Ecto neural progenitor cell (in vitro differentiated cells): ENCODE results near the gene KCTD17.

ENCODE experiments used
- DNase-seq: peaks from one replicate; pipeline ENCODE4 v3.0.0-alpha.2; 2018; ENCODE audit warnings: low spot score

KCTD17 gene

GRCh38 chr22:37051391-37052385, at the start of gene KCTD17:
Gene KCTD17, plus strand, starts transcription at chr22:37051742. Its CDS starts 19 bp downstream, at chr22:37051761.
- peak; percentile 80 for DNase-seq

- no peak for DNase-seq
Measured at GRCh38 chr22:37001826-37002225, 49.7 kb upstream of the KCTD17 start.

GRCh38 chr22:37002633-37003032, 48.9 kb upstream of the KCTD17 start:
- DNase-seq: no peak

GRCh38 chr22:37007651-37008050, 43.9 kb upstream of the KCTD17 start:
- DNase-seq: no peak

GRCh38 chr22:37008365-37008764, 43.2 kb upstream of the KCTD17 start:
- no peak for DNase-seq

GRCh38 chr22:37009490-37009889, 42.1 kb upstream of the KCTD17 start:
- DNase-seq: no peak

- no peak for DNase-seq
Measured at GRCh38 chr22:37010174-37010573, 41.4 kb upstream of the KCTD17 start.

GRCh38 chr22:37010976-37011375, 40.6 kb upstream of the KCTD17 start:
- DNase-seq: no peak

GRCh38 chr22:37011472-37011871, 40.1 kb upstream of the KCTD17 start:
- no peak for DNase-seq

GRCh38 chr22:37012262-37012904, 39.2 kb upstream of the KCTD17 start:
- no peak for DNase-seq

GRCh38 chr22:37012956-37013355, 38.6 kb upstream of the KCTD17 start:
- DNase-seq: no peak

- no peak for DNase-seq
Measured at GRCh38 chr22:37014415-37014806, 37.1 kb upstream of the KCTD17 start.

GRCh38 chr22:37014835-37015586, 36.5 kb upstream of the KCTD17 start:
- DNase-seq: no peak

- no peak for DNase-seq
Measured at GRCh38 chr22:37015587-37015878, 36.0 kb upstream of the KCTD17 start.

- no peak for DNase-seq
Measured at GRCh38 chr22:37016134-37016910, 35.2 kb upstream of the KCTD17 start.

GRCh38 chr22:37017356-37017755, 34.2 kb upstream of the KCTD17 start:
- DNase-seq: no peak

- no peak for DNase-seq
Measured at GRCh38 chr22:37018086-37018814, 33.3 kb upstream of the KCTD17 start.

- DNase-seq: peak; percentile 68
Measured at GRCh38 chr22:37018815-37019308, 32.7 kb upstream of the KCTD17 start.

- peak; percentile 89 for DNase-seq
Measured at GRCh38 chr22:37019309-37020191, 32.0 kb upstream of the KCTD17 start, which contains the start of the genes MPST and TST. Gene MPST, plus strand, starts transcription at chr22:37019742. Its CDS starts 95 bp downstream, at chr22:37019837. Gene TST, minus strand, starts transcription at chr22:37019447. Its CDS starts 715 bp downstream, at chr22:37018732.

GRCh38 chr22:37020192-37020479, 31.4 kb upstream of the KCTD17 start:
- no peak for DNase-seq
